Thyroid gland (tissue), 4 donors: ENCODE measurements around the gene PDE3A. TPM values are rescaled to one million over a fixed set of nuclear protein-coding genes. Genes with fewer than 3 reads are reported as not detected.
A peak's percentile ranks its signal among the peaks of the same experiment; 100 is the strongest.

Experiments used
- DNase-seq, 2 donors: peaks; one replicate each; pipeline ENCODE4 v3.0.0-alpha.2; 2019
- H3K27ac ChIP-seq, 3 donors: fragments of 200-600 bp; sonication (generic); 1 replicate in 2 of 3; 2 replicates in 1 of 3; pipeline ENCODE4 v1.5.1; 2016 to 2019; ENCODE audit warnings: mild to moderate bottlenecking in 1 of 3, moderate library complexity in 1 of 3
- H3K27me3 ChIP-seq: fragments of 200-600 bp; sonication (generic); one replicate; pipeline ENCODE4 v1.5.1; 2019
- H3K36me3 ChIP-seq, 2 donors: fragments of 200-600 bp; sonication (generic); one replicate each; pipeline ENCODE4 v1.5.1; 2016 to 2019
- H3K4me1 ChIP-seq, 2 donors: fragments of 200-600 bp; sonication (generic); one replicate each; pipeline ENCODE4 v1.5.1; 2017 to 2019
- H3K4me3 ChIP-seq, 3 donors: fragments of 200-600 bp; sonication (generic); replicated peaks in 1 of 3; 1 replicate in 2 of 3; 2 replicates in 1 of 3; pipeline ENCODE4 v1.5.1; 2016; ENCODE audit warnings: mild to moderate bottlenecking in 1 of 3
- H3K9me3 ChIP-seq: fragments of 200-600 bp; sonication (generic); one replicate; pipeline ENCODE4 v1.5.1; 2017
- POLR2A ChIP-seq, 2 donors: fragments of 450-650 bp; IDR thresholded peaks; one replicate each; pipeline ENCODE4 v1.6.1; 2017; ENCODE audit warnings: antibody characterized with exemption in 2 of 2, mild to moderate bottlenecking in 2 of 2, moderate library complexity in 1 of 2
- WGBS, 2 donors: methylation state at CpG; one replicate each; pipeline ENCODE4 v1.1.5; 2017; 5-methylcytosine and 5-hydroxymethylcytosine counted together
- intact Hi-C: fragments of 100-400 bp; cut with DNase I; formaldehyde crosslinking; loops from one replicate; pipeline ENCODE4 v1.15.1; 2023
- total RNA-seq, 4 donors: library from RNA; depleted of rRNA; stranded (reverse); fragments of >200 nt; gene quantifications; one replicate each; pipeline ENCODE4 v1.2.3, GENCODE V29; 2016
- TF ChIP-seq, protein P1 (sequence below), 6 experiments: fragments of 200-600 bp in 3 of 6; fragments of 450-650 bp in 3 of 6; sonication (generic) in 3 of 6; IDR thresholded peaks; one replicate each; pipeline ENCODE4 v1.5.1; 2016 to 2019; ENCODE audit warnings: antibody characterized with exemption in 6 of 6, mild to moderate bottlenecking in 2 of 6, inconsistent platforms in 1 of 6, moderate library complexity in 1 of 6

Gene PDE3A
- total RNA-seq, 4 donors from 2014 or later, result 2.8 to 9.9 (median 6.7) TPM

GRCh38 chr12:20463913-20464524 is 95.7 kb downstream of the PDE3A start:
- no peak for TF ChIP-seq POLR2A (IDR thresholded peaks at IDR 0.05)
- TF ChIP-seq, protein P1, sequence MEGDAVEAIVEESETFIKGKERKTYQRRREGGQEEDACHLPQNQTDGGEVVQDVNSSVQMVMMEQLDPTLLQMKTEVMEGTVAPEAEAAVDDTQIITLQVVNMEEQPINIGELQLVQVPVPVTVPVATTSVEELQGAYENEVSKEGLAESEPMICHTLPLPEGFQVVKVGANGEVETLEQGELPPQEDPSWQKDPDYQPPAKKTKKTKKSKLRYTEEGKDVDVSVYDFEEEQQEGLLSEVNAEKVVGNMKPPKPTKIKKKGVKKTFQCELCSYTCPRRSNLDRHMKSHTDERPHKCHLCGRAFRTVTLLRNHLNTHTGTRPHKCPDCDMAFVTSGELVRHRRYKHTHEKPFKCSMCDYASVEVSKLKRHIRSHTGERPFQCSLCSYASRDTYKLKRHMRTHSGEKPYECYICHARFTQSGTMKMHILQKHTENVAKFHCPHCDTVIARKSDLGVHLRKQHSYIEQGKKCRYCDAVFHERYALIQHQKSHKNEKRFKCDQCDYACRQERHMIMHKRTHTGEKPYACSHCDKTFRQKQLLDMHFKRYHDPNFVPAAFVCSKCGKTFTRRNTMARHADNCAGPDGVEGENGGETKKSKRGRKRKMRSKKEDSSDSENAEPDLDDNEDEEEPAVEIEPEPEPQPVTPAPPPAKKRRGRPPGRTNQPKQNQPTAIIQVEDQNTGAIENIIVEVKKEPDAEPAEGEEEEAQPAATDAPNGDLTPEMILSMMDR (IDR thresholded peaks at IDR 0.05), result peak in 4 of 6 experiments; percentile 30 to 72 (median 52)
- H3K27me3 ChIP-seq, result no peaks in the 10 kb centered on the region
- H3K4me1 ChIP-seq, result peaks cover 6 to 7% of the 10 kb centered on the region in 2 donors
- H3K36me3 ChIP-seq, result no peaks in the 10 kb centered on the region
- 54 to 59% methylated on average over 2 of the region's 2 CpGs for WGBS, 2 donors
- no peak overlapping the region for H3K4me3 ChIP-seq
- no peak for DNase-seq
- intact Hi-C loops, result no loop called here
- no peaks in the 10 kb centered on the region for H3K9me3 ChIP-seq
- no peak overlapping the region for H3K27ac ChIP-seq

GRCh38 chr12:20469300-20469699 is 101.0 kb downstream of the PDE3A start:
- no peak overlapping the region for H3K27ac ChIP-seq
- peaks cover 7% of the 10 kb centered on the region in 2 donors for H3K4me1 ChIP-seq
- no peaks in the 10 kb centered on the region for H3K27me3 ChIP-seq
- DNase-seq, result no peak
- intact Hi-C loops, result no loop called here
- no peak overlapping the region for H3K4me3 ChIP-seq
- H3K9me3 ChIP-seq, result no peaks in the 10 kb centered on the region
- TF ChIP-seq POLR2A (IDR thresholded peaks at IDR 0.05), result no peak
- TF ChIP-seq, protein P1 (IDR thresholded peaks at IDR 0.05), result no peak
- 86 to 90% methylated on average over 4 of the region's 4 CpGs for WGBS, 2 donors
- H3K36me3 ChIP-seq, result no peaks in the 10 kb centered on the region

DNA sequence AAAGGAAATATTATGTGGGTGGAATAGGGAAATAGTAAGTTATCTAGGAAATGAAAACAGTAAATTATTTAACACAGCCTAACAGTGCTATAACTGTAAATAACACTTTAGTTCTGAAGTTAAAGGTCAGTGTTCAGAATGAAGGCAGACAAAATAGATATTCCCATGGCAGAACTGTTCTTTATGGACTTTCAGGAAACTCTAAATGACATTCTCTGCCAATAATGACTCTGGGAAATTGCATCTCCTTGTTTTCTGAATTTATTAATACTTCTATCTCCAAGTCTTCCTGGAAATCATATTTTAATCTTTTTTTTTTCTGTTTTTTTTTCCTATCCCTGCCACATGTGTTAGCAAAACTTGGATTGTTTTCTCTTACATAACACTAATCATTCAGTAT is 101.4 kb downstream of the PDE3A start:
- Histone ChIP-seq H3K4me1 (peaks cover 7% of the 10 kb centered on the region in 2 donors), H3K9me3 (no peaks in the 10 kb centered on the region), H3K27ac (no peak overlapping the region), H3K4me3 (no peak overlapping the region), H3K27me3 (no peaks in the 10 kb centered on the region), H3K36me3 (no peaks in the 10 kb centered on the region)
- DNase-seq, result no peak
- TF ChIP-seq, protein P1 (IDR thresholded peaks at IDR 0.05), result no peak
- no peak for TF ChIP-seq POLR2A (IDR thresholded peaks at IDR 0.05)
- intact Hi-C loops, result no loop called here

DNA sequence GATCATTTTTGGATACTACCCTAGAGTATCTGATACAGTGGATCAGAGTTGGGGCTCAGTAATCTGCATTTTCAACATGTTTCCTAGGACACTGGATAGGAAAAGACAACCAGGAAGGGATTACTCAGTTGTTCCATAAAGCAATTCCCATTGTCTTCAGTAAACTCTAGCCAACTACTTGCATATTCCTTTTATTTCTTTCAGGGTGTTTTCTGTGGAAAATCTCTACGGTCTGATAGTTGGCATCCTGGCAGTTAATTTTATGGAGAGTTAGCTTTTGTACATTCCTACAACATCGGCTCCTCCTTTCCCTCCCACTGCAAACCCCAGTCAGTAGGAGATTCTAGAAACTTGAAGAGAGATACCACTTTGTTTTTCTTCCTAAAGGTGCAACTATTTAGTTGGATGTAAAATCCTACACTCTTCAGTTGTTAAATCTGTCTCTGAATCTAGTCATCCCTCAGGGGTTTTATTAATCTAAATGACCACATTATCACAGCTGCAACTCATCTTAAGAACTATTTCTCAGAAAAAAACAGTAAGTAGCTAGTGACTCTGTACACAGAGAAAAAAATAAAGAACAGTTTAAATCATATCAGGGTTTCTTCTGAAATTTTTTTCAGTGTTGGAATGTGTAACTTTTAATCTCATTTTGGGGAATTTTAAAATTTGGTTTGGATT is 103.9 kb downstream of the PDE3A start:
- Histone ChIP-seq H3K36me3 (no peaks in the 10 kb centered on the region), H3K4me3 (no peak overlapping the region), H3K27ac (no peak overlapping the region), H3K9me3 (no peaks in the 10 kb centered on the region), H3K27me3 (no peaks in the 10 kb centered on the region), H3K4me1 (peaks cover 0 to 7% of the 10 kb centered on the region in 2 donors)
- DNase-seq, result no peak
- WGBS, 2 donors, result 16 to 19% methylated on average over 2 of the region's 2 CpGs
- TF ChIP-seq, protein P1 (IDR thresholded peaks at IDR 0.05), result no peak
- no peak for TF ChIP-seq POLR2A (IDR thresholded peaks at IDR 0.05)
- intact Hi-C loops, result no loop called here

DNA sequence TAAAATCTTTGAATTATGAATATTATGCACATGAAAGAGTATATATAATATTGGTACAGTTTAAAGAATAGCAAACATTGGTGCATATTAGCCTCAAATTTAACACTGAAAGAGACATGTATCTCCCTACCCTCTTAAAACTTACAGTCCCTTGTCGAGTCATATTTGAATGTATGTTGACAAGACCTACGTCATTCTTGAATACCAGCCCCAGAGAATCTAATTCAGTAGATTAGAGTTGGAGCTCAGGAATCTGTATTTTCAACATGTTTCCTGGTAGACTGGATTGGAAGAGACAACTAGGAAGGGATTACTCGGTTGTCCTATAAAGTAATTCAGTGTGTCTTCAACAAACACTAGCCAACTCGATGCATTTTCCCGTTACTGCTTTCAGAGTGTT is 104.8 kb downstream of the PDE3A start:
- peaks cover 5 to 7% of the 10 kb centered on the region in 2 donors for H3K4me1 ChIP-seq
- DNase-seq, result no peak
- TF ChIP-seq, protein P1 (IDR thresholded peaks at IDR 0.05), result no peak
- TF ChIP-seq POLR2A (IDR thresholded peaks at IDR 0.05), result no peak
- H3K27ac ChIP-seq, result no peak overlapping the region
- no peaks in the 10 kb centered on the region for H3K27me3 ChIP-seq
- 90 to 94% methylated on average over 5 of the region's 5 CpGs for WGBS, 2 donors
- intact Hi-C loops, result no loop called here
- no peaks in the 10 kb centered on the region for H3K36me3 ChIP-seq
- H3K4me3 ChIP-seq, result no peak overlapping the region
- H3K9me3 ChIP-seq, result no peaks in the 10 kb centered on the region
